BLaER1 treated with 17β-estradiol and CSF1 and Interleukin-3, amounts not matched to agents 10 nM and 100 nM (cell line): ENCODE data around the gene SEMA4C.

Experiments used
- H3K27ac ChIP-seq, 11 experiments: shearing (Covaris generic); formaldehyde crosslinking; 2 replicates each; pipeline ENCODE4 v1.8.1; 2022
- H3K27me3 ChIP-seq, 11 experiments: shearing (Covaris generic); formaldehyde crosslinking; 2 replicates each; pipeline ENCODE4 v1.8.1; 2022
- H3K36me3 ChIP-seq, 11 experiments: shearing (Covaris generic); formaldehyde crosslinking; 2 replicates each; pipeline ENCODE4 v1.8.1; 2022
- H3K4me1 ChIP-seq, 10 experiments: shearing (Covaris generic); formaldehyde crosslinking; 2 replicates each; pipeline ENCODE4 v1.8.1; 2022
- H3K4me2 ChIP-seq, 11 experiments: shearing (Covaris generic); formaldehyde crosslinking; 2 replicates each; pipeline ENCODE4 v1.8.1; 2022
- H3K4me3 ChIP-seq, 10 experiments: shearing (Covaris generic); formaldehyde crosslinking; 2 replicates each; pipeline ENCODE4 v1.8.1; 2022
- H3K9ac ChIP-seq, 11 experiments: shearing (Covaris generic); formaldehyde crosslinking; 2 replicates each; pipeline ENCODE4 v1.8.1; 2022
- H3K9me3 ChIP-seq, 11 experiments: shearing (Covaris generic); formaldehyde crosslinking; replicated peaks in 1 of 11; 2 replicates each; pipeline ENCODE4 v1.8.1; 2022
- H4K20me1 ChIP-seq, 11 experiments: shearing (Covaris generic); formaldehyde crosslinking; 2 replicates each; pipeline ENCODE4 v1.8.1; 2022
- Cebpa-rat ChIP-seq, 11 experiments: shearing (Covaris generic); IDR thresholded peaks; 2 replicates each; pipeline ENCODE4 v1.8.1; 2022

The SEMA4C gene

DNA sequence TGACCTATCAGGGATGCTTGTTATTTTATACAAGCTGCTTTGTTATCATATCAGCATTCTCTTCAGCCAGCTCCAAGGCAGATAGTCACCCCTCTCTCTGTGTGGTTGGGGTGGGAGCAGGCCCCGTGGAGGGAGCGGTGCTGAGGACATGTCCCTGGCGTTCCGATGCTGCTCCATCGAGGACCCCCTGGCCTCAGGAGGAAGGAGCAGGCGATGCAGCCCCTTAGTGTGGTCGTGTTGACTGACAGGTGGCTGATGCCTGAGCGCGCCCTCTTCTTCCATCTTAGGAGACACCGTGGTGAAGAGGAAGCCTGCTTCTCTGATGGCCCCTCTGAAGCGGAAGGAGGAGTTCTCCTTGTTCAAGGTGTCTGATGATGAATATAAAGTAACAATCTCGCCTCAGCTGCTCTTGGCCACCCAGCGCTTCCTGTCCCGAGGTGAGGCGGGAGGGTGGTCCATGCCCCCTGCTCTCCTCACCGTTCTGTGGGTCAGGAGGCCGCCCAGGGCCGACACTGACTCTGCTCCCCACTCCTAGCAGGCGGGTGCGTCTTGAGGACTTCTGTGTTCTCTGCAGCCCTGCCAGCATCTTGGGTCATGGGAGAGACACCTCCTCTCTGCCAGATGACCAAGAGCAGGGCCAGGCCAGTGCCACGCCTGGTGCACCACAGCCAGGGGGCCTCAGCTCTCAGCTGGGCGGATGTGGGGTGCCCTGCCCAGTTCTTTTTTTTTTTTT lies 43.2 kb downstream of the SEMA4C start:
- H3K27me3 ChIP-seq = no peaks in the 10 kb centered on the region
- peaks cover 62 to 96% (median 84%) of the 10 kb centered on the region in 11 experiments for H3K36me3 ChIP-seq
- H3K27ac ChIP-seq = no peak overlapping the region
- H3K9ac ChIP-seq = no peak overlapping the region
- peaks cover 4 to 85% (median 50%) of the 10 kb centered on the region in 11 experiments; a peak in 19 of 22 replicates for H4K20me1 ChIP-seq
- peaks cover 0 to 22% (median 16%) of the 10 kb centered on the region in 10 experiments; a peak in 13 of 20 replicates for H3K4me1 ChIP-seq
- no peaks in the 10 kb centered on the region for H3K9me3 ChIP-seq
- no peak overlapping the region for H3K4me2 ChIP-seq
- TF ChIP-seq Cebpa-rat (IDR thresholded peaks at IDR 0.05) = no peak
- no peak overlapping the region for H3K4me3 ChIP-seq

DNA sequence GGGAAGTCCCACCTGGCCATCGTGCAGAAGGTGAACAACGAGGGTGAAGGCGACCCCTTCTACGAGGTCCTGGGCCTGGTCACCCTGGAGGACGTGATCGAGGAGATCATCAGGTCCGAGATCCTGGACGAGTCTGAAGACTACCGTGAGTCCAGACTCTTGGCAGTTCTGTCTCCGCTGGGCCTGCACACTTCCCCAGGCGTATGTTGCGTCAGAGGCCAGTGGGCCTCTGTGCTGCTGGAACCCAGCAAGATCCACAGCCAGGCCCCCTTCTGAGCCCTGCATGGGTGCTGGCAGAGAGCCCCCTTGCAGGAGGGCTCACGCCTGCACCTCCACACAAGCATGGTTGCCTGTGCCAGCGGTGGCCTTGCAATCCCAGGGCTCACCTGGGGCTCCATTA lies 44.8 kb downstream of the SEMA4C start:
- Histone ChIP-seq H3K9ac (no peak overlapping the region), H3K9me3 (no peaks in the 10 kb centered on the region), H3K4me2 (no peak overlapping the region), H3K27ac (no peak overlapping the region), H4K20me1 (peaks cover 18 to 86% (median 56%) of the 10 kb centered on the region in 11 experiments; a peak in 20 of 22 replicates), H3K27me3 (no peaks in the 10 kb centered on the region), H3K4me1 (peaks cover 0 to 31% (median 25%) of the 10 kb centered on the region in 10 experiments; a peak in 15 of 20 replicates), H3K4me3 (no peak overlapping the region), H3K36me3 (peaks cover 50 to 94% (median 68%) of the 10 kb centered on the region in 11 experiments)
- TF ChIP-seq Cebpa-rat (IDR thresholded peaks at IDR 0.05) = no peak

DNA sequence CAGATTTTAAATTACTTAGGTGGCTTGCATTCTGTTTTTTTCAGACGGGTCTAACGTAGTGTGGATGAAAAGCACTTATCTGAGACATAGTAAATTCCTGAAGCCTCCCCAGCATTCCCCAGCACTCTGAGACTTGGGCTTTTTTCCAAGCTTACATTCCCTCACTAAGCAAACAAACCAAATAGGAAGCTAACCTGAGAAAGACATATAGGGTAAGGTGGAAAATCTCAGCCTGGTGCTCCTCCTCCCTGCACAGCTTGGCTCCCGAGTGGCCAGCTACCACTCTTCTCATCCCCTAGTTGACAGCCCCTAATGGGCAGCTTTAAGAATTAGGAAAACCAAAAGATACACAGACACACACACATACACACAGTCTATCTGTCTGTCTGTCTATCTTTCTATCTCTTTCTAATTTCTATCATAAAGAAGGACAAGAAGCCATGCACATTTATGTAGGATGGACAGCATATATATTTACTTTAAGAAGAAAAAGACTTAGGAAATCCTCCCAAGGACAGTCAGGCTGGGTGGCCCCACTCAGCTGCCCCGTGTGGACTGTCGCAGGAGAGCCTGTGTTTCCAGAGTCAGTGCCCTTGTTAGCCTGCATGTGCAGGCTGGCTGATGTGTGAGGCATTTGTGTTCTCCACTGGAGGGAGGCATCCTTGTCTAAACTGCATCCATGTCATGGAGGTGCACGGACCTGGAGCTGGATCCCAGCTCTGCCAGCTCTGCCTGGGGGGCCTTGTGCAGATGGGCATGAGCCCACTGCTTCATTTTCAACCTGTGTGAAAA lies 45.6 kb downstream of the SEMA4C start:
- no peak overlapping the region for H3K4me2 ChIP-seq
- TF ChIP-seq Cebpa-rat (IDR thresholded peaks at IDR 0.05) = no peak
- peaks cover 25 to 91% (median 64%) of the 10 kb centered on the region in 11 experiments; a peak in 20 of 22 replicates for H4K20me1 ChIP-seq
- H3K27ac ChIP-seq = no peak overlapping the region
- no peak overlapping the region for H3K9ac ChIP-seq
- peaks cover under 1 to 39% (median 33%) of the 10 kb centered on the region in 10 experiments; a peak in 18 of 20 replicates for H3K4me1 ChIP-seq
- H3K9me3 ChIP-seq = no peaks in the 10 kb centered on the region
- H3K4me3 ChIP-seq = no peak overlapping the region
- H3K27me3 ChIP-seq = no peaks in the 10 kb centered on the region
- H3K36me3 ChIP-seq = peaks cover 42 to 87% (median 60%) of the 10 kb centered on the region in 11 experiments

DNA sequence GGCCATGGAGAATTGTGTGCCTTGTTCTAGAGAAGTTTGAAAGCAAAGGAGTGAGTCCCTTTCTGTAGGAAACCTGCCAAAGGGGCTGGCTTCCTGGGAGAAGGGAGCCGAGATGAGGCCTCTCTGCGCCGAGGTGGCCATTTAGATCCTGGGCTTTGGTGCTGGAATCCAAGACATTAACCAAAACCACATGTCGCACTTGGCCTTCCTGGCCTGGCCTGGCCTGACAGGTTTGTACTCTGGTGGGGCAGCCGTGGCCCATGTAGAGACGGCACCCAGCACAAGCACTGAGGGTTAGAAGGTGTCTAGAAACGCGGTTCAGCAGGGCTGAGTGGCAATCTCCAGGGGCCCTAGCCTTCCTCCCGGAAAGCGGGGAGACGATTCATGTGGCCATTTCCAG lies 46.7 kb downstream of the SEMA4C start:
- peaks cover 36 to 94% (median 74%) of the 10 kb centered on the region in 11 experiments; a peak in 20 of 22 replicates for H4K20me1 ChIP-seq
- no peak overlapping the region for H3K27ac ChIP-seq
- H3K9ac ChIP-seq = 0 out of 22 replicates have a peak overlapping the region, but pooled peaks of 2 of the 11 experiments have one; percentile 5 to 14
- no peak overlapping the region for H3K4me3 ChIP-seq
- peak overlapping the region in 1 of 11 experiments; percentile 41; a peak in 2 of 22 replicates for H3K4me2 ChIP-seq
- H3K36me3 ChIP-seq = peaks cover 31 to 77% (median 53%) of the 10 kb centered on the region in 11 experiments
- H3K27me3 ChIP-seq = no peaks in the 10 kb centered on the region
- H3K4me1 ChIP-seq = peaks cover 11 to 50% (median 44%) of the 10 kb centered on the region in 10 experiments
- no peak for TF ChIP-seq Cebpa-rat (IDR thresholded peaks at IDR 0.05)
- no peaks in the 10 kb centered on the region for H3K9me3 ChIP-seq

DNA sequence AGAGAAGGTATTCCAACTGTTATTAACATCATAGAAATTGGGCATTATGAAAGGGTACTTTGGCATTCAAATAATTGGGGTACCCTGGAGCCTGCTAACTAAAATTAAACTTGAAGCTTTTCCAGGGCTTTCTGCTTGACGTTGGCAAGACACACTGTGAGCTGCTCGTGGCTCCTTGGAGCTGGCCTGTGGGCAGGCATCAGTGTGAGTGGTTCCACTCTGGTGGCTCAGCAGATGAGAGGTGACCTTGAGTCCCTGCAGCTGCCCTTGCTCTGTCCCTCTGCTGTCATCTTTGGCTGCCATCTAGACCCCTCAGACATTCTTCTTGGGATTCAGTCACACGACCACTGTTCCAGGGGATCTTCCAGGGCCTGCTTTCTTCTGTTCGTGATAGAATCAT lies 47.1 kb downstream of the SEMA4C start:
- peaks cover 16 to 54% (median 48%) of the 10 kb centered on the region in 10 experiments for H3K4me1 ChIP-seq
- no peak for TF ChIP-seq Cebpa-rat (IDR thresholded peaks at IDR 0.05)
- peaks cover 40 to 94% (median 78%) of the 10 kb centered on the region in 11 experiments; a peak in 20 of 22 replicates for H4K20me1 ChIP-seq
- peaks cover 0 to 3% (median 0%) of the 10 kb centered on the region in 11 experiments; a peak in 1 of 22 replicates for H3K27me3 ChIP-seq
- no peaks in the 10 kb centered on the region for H3K9me3 ChIP-seq
- H3K36me3 ChIP-seq = peaks cover 27 to 73% (median 49%) of the 10 kb centered on the region in 11 experiments
- H3K9ac ChIP-seq = peak overlapping the region in 3 of 11 experiments; percentile 5 to 36 (median 14); a peak in 1 of 22 replicates
- no peak overlapping the region for H3K27ac ChIP-seq
- no peak overlapping the region for H3K4me3 ChIP-seq
- H3K4me2 ChIP-seq = peak overlapping the region in 5 of 11 experiments; percentile 22 to 46 (median 41); a peak in 8 of 22 replicates

DNA sequence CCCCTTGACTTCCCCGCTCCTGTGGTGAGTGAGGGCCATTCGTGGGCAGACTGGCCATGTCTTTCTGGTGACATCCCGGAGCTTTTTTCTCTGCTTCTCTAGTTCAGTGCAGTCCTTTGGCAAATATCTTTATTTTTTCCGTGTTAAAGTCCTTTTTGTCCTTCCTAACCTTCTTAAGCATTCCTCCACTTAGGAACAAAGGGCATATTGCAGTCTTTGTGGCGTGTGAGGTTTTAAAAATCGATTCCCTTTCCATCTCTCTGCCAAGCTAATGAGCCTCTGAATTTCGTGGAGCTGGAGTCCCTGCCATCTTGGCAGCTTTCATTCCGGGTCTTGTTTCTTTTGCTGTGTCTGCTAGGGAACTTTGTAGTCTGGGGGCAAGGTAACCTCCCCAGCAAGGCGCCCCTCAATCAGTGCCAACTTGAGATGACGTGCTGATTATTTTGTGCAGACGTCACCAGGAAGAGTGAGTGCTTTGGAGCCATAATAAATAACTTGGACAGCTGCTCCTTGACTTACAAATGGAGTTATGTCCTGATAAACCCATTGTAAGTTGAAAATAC lies 48.7 kb downstream of the SEMA4C start:
- Histone ChIP-seq H3K36me3 (peaks cover 13 to 57% (median 33%) of the 10 kb centered on the region in 11 experiments; a peak in 20 of 22 replicates), H3K27ac (no peak overlapping the region), H3K9ac (0 out of 22 replicates have a peak overlapping the region, but pooled peaks of 1 of the 11 experiments have one; percentile 8), H4K20me1 (peaks cover 50 to 98% (median 89%) of the 10 kb centered on the region in 11 experiments; a peak in 20 of 22 replicates), H3K4me2 (peak overlapping the region in 6 of 11 experiments; percentile 5 to 100 (median 98); a peak in 3 of 22 replicates), H3K4me1 (peaks cover 24 to 63% (median 59%) of the 10 kb centered on the region in 10 experiments), H3K4me3 (no peak overlapping the region), H3K27me3 (peaks cover 0 to 4% (median 0%) of the 10 kb centered on the region in 11 experiments; a peak in 3 of 22 replicates), H3K9me3 (no peaks in the 10 kb centered on the region)
- TF ChIP-seq Cebpa-rat (IDR thresholded peaks at IDR 0.05) = no peak

DNA sequence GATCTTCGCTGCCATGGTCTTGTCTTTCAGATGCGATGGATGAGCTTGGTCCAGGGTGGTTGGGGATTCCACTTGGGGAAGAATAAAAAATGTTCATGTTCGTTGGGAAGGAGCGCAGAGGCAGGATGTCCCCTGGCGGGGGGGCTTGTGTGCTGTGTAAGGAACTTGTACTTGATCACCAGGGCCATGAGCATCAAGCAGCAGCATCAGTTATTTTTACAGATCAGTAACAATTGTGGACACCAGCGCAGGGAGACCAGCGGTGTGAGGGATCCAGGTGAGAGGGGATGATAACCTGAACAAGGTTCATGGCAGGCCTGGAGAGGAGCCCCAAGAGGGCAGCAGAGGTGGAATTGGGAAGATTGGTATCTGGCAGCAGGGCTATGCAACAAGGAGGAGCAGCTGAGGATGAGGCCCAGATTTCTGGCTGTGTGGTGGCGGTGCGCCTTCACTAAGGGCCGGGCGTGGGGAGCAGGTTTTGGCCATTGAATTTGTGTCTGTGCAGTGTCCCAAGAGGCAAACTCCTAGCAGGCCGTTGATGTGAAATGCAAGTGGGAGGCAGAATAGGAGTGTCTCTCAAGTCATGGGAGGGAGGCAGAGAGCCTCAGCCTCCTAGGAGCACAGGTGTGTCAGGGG lies 49.9 kb downstream of the SEMA4C start:
- H3K27ac ChIP-seq = no peak overlapping the region
- no peaks in the 10 kb centered on the region for H3K9me3 ChIP-seq
- H3K9ac ChIP-seq = 0 out of 22 replicates have a peak overlapping the region, but pooled peaks of 1 of the 11 experiments have one; percentile 8
- no peak for TF ChIP-seq Cebpa-rat (IDR thresholded peaks at IDR 0.05)
- H4K20me1 ChIP-seq = peaks cover 50 to 86% (median 80%) of the 10 kb centered on the region in 11 experiments; a peak in 20 of 22 replicates
- H3K4me1 ChIP-seq = peaks cover 24 to 69% (median 64%) of the 10 kb centered on the region in 10 experiments
- peaks cover 0 to 4% (median 0%) of the 10 kb centered on the region in 11 experiments; a peak in 3 of 22 replicates for H3K27me3 ChIP-seq
- H3K4me3 ChIP-seq = no peak overlapping the region
- peaks cover 1 to 45% (median 21%) of the 10 kb centered on the region in 11 experiments; a peak in 17 of 22 replicates for H3K36me3 ChIP-seq
- peak overlapping the region in 10 of 11 experiments; percentile 7 to 100 (median 100); a peak in 19 of 22 replicates for H3K4me2 ChIP-seq
